HG03521 (cell line): ENCODE data around the gene PPP1R15B.

ENCODE experiments used
- ATAC-seq: cut with Tn5 transposase; IDR thresholded peaks from one replicate; pipeline ENCODE4 v1.9.1; 2021; ENCODE audit warnings: mild to moderate bottlenecking, moderate library complexity; ENCODE audit not compliant: unreplicated experiment

The PPP1R15B gene

DNA sequence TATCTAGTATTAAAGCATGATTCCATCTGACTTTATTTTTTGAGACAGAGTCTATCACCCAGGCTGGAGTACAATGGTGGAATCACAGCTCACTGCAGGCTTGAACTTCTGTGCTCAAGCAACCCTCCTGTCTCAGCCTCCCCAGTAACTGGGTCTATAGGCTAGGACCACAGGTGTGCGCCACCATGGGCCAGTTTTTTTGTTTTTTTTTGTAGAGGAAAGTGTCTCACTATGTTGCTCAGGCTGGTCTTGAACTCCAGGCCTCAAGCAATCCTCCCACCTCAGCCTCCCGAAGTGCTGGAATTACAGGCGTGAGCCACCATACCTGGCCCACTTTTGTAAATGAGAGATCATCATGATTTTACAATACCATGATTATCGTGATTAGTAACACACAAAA is 9.2 kb downstream of the PPP1R15B start:
- no peak for ATAC-seq

DNA sequence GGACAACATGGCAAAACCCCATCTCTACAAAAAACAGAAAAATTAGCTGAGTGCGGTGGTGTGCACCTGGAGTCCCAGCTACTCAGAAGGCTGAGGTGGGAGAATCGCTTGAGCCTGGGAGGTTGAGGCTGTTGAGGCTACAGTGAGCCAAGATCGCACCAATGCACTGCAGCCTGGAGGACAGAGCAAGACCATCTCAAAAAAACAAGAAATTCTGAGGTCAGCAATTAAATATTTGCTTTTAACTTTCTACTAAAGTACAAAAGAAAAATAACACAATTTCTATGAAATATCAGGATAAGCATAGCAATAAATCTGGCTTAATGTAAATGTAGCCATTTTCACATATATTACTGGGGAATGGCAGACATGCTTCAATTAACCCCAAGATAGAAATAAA is 9.9 kb downstream of the PPP1R15B start:
- ATAC-seq = no peak

DNA sequence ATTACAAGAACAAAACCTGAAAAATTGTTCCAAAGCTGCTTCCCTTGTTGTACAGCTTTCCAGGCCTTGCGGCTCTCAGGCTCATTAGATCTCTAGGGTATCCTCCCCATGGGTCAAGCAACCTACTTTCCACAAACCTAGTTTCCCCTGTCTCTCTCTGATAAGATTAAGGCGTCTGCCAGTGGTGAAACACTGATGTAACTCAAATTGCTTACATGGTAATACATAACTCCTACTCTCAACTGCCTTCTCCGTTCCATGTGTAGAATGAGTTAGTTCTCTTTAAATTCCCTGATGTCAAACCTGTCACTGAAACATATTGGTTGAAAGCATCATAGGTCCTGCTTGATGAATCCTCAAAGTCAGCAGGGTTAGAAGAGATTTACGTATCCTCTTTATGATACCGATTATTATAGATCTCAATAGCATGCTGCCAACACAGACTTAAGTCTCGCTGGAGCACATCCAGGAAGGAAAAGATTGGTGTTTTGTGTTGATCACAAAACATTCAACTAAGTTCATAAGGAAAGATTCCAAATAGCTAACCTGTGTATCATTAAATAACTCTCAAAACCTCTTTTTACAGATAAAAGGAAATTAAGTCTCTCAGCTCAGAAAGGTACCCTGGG is 10.6 kb downstream of the PPP1R15B start:
- ATAC-seq = no peak

DNA sequence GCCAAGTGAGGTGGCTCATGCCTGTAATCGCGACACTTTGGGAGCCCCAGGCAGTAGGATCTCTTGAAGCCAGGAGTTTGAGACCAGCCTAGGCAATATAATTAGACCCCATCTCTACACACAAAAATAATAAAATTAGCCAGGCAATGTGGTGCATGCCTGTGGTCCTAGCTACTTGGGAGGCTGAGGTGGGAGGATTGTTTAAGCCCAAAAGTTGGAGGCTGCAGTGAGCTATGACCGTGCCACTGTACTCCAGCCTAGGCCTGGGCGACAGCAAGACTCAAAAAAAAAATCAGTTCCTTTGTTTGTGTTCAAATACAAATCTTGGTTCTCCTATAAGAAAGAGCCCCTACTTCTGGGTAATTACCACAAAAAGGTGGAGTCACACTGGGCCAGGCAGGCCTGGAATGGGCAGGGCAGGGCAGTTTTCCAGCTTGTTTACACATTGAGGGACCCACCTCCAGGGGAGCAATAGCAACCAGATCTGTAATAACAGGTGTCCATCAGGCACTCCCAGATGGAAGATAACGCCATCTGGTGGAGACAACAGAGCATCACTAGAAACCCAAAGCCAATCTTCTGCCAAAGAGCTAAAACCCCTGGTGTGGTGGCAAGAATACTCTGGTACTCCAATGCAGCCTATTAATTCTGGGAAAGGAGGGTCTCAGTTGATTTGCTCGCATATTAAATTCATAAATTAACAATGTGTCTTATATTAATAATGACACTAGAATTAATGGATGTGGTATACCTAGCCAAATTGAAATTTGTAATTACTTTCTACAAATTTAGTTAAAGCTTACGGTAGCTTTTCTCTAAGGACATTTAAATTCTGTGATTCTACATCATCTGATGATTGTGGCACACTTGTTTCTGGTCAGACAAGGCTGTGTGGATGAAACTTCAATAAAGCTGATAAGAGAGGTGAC is 13.2 kb downstream of the PPP1R15B start:
- peak; percentile 75 for ATAC-seq

DNA sequence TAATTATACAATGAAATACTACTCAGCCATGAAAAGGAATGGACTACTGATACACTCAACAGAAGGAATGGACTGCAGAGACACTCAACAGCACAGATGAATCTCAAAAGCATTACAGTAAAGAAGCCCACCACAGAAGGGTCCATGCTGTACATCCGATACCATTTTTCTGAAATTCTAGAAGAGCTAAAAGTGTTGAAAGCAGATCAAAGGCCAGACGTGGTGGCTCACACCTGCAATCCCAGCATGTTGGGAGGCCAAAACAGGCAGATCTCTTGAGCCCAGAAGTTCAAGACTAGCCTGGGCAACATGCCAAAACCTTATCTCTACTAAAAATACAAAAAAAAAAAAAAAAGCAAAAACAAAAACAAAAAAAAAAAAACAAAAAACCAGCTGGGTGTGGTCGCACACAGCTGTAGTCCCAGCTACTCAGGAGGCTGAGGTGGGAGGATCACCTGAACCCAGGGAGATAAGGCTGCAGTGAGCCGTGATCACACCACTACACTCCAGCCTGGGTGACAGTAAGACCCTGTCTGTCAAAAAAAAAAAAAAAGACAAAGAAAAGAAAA is 15.5 kb downstream of the PPP1R15B start:
- no peak for ATAC-seq

DNA sequence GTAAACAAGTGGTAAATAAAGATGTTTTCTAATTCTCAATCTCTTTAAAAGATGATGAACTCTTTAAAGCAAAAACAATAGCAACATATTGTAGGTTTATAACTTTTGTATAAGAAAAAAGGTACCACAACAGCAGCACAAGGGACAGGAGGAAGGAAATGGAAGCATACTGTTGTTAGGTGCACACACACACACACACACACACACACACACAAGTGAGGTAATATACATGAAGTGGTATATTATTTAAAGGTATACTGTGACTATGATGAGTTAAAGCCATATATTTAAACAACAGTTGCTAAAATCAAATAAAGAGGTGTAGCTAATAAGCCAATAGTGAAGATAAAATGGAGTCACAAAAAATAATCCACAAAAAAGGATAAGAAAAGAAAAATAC is 20.0 kb downstream of the PPP1R15B start:
- no peak for ATAC-seq

DNA sequence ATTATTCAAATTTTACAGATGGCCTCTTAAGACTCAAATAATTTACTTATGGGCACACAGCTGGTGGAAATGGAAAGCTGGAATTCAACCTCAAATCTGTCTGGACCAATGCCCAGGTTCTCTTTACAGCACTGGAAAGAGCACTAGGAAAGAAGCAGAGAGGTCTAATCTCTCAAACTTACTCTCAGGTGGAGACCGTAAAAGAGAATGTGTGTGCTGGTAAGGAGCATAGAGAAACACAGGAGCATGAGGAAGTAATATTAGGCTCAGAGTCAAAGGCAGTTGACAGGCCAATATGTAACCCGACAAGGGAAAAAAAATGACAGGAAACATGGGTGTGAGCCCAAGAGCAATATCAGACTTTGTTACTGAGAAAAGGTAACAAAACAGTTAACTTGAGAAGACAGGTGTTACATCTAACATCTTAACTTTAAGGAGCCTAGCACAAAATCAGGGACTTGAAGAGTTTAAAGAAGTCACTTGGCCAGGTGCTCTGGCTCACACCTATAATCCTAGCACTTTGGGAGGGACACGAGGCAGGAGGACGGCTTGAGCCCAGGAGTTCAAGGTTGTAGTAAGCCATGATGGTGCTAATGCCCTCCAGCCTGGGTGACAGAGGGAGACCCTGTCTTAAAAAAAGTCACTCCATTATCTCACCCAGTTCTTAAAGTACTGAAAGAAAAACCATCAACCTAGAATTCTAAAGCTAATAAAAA is 20.7 kb downstream of the PPP1R15B start:
- no peak for ATAC-seq

DNA sequence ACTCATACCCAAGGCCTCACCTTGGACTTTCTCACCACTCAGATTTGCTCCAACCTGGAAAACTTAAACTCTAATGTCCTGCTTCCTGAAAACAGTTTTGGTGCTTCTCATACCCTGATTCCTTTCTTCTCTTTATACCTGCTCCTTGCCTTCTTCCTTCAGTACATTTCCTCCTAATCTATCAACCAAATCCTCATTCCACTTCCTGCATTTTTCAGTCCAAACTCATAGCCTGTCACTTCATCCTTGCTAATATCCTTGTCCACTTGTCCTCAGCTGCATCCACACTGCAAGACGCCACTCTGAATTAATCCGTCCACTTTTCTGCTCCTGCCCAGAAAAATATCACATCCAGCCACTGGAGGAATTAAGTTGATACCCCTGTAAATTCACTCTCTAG is 25.9 kb downstream of the PPP1R15B start:
- ATAC-seq = no peak

DNA sequence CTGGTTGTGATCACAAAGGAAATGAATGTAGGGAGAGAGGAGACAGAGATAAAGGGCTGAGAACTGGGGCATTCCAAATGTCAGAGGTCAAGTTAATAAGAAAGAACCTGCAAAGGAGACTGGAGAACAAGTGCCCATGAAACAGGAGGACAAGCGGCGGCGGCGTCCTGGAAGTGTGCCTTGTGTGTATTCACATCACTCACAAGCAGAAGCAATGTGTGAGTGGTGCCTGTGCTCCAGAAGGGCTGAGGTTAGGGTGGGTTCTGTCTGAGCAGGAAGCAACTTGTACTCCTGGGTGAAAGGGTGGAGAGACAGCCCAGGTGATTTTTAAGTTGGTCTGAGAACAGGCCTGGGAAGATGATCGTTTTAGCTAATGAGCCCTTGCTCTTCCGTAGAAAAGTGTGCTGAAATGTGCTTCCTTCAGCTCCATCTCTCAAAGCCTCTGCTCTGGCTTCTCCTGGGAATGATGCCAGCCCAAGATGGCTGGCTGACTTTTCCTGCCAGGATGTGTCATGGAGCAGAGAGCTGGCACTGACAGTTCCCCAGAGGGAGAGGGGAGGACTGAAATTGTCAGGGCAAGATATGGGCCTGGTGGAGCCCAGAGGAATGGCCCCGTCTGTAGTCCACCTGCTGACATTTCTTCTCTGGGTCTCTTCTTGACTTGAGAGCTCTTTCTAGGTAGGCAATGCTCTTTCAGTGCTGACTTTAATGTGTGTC is 26.8 kb downstream of the PPP1R15B start:
- no peak for ATAC-seq

DNA sequence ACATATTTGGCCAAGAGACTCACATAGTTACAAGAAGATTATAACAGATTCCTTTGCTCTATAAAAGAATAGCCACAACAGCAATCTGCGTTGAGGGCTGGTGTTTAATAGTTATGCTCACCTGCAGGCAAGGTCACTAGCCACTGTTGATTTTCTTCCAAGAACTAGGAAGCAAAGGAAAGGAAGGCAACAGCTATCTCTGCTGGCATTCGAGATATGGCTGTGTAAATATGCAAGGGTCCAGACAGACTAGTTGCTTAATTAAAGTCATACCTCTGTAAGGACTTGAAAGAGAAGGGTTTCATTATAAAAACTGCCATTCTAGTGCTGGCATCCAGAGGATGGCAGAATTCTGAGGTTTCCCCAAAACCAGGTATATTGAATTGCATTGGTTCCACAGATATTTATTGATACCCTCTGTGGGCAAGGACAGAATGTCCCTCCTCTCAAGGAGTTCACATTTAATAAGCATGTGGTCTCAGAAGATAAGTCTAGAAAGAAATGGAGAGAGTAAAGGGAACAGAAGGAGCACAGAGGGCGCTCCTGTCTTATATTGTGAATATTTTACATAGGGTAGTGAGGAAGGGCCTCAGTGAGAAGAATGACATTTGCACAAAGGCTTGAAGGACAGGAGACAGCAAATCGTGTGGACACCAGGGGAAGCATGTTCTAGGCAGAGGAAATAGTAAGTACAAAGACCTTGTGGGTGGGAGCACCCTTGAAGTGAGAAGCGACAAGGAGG is 28.3 kb downstream of the PPP1R15B start:
- no peak for ATAC-seq

DNA sequence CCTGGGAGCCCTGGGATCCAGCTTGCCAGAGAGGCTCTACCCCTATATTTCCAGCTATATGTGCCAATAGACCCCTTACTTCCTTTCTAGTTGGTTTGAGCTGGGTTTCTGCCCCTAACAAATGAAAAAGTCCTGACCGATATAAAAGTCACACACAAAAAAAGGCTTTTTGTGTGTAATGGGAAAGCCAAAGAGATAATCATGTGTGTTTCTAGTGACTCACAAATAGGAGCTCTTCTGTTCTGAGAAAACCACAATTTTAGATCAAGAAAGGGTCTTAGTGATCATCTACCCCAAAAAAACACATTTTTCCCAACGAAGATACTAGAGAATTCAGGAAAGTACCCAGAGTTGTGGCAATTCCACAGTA is 28.9 kb downstream of the PPP1R15B start:
- no peak for ATAC-seq

DNA sequence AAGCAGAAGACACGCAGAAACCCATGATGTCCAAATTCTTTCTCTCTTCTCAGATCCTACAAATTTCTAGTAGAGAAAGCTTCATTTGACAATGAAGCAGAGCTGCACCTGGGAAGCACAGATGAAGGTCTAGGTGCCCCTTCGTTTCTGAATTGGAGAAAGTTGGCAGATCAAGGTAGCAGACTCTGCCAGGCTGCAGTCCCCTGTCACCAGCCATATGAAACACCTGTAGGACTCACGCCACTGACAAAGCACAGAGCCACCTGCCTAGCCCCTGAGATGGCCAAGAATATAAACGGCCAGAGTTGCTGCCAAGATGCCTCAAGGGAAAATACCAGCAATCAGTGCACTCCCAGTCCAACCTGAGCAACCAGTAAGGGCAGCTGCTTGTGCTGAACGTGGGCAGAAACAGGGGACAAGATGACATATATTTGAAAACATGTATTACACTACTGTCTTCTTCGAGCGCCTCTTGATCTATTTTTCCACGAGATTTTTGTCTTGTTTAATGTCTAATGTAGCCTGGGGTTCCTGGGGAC is 31.3 kb downstream of the PPP1R15B start:
- no peak for ATAC-seq

DNA sequence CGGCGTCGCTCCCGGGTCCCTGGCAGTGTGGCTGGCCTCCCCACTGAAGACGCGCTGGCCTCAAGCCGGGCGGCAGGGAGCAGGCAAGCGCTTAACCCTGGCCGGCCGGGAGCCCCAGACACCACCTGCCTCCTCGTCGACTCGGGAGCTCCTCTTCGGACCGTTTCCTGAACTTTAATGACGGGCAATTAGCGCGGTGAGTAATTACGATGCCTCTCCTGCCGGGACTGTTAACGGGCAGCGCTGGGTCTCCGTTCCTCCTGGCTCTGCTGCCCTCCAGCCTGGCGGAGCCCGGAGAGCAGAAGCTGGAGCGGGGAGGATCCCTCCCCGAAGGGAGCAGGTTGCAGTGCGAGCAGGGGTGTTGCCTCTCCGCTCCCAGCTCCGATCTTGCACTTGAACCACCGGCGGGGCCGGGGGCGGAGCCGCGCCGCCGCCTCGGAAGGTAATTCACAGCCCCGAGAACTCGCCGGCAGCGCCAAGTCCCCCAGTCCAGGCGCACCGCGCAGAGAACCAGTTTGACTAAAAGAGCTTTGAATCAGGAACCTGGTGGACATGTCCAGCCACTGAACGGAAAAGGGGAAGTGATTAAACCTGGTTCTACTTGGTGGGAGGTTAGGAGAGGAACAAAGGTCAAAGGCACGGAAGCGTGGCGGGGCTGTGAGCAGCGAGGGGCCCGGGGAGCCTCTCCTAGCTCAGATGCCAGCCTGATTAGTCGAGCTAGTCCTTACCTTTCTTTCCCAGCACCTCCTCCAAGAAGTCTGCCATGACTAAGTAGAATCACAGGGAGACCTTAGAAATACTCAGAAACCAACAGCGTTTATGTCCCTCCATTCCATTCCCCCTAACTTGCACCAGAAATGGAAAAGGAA is 33.6 kb downstream of the PPP1R15B start:
- ATAC-seq = no peak

DNA sequence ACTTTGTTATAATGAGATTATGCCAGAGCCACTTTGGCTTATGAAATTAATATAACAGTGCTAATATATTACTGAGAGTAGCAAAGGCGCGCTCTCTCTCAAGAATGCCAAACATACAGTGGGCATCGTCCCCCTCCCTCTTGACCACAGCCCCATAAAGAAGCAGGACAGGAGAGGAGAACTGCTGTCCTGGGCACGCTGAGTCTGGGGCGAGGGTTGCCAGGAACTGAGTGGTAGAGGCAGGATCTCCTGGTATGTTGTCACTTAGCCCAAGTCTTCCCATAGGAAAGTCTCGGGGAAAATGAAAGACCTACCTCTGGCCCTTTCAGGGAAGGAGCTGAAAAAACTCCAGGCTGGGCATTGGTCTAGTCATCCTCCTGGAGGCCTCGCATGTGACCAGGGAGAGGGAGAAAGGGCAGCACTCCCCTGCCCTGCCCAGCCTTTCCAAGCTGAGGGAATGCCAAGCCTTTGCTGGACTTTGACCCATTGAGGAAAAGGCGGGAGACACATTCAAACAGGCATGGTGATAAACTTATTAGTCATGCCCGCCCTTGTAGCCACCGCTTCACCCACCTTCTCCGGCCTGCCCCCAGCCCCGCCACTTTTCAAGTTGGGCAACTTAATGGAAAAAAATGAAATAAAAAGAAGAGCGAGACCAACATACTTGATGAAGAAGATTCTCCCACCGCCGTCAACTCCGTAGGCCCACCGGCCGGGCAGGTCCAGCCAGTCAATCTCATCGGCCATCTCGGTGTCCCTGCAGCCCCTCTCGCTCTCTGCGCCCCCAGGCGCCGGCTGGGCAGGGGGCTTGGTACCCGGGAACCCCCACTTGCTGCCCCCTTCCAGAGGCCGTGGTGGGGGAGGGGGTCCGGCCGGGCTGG is 34.5 kb downstream of the PPP1R15B start:
- no peak for ATAC-seq

DNA sequence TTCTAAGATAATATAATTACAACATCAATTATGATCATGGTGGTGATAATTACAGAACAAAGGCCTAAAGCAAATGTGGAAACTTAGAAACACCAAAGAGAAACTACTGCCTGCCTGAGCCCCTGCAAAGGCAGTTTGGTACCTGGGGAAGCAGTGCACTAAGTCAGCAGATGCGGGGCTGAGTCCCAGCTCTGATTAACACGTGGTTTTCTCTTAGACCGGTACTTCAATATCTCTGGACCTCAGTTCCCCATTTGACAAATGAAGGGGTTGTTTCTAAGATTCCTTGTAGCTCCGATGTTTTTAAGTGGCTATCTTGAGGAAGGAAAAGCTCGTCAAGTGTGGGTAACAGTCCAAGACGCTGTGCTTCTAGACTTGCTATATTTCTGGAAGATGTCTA is 35.2 kb downstream of the PPP1R15B start:
- ATAC-seq = no peak

DNA sequence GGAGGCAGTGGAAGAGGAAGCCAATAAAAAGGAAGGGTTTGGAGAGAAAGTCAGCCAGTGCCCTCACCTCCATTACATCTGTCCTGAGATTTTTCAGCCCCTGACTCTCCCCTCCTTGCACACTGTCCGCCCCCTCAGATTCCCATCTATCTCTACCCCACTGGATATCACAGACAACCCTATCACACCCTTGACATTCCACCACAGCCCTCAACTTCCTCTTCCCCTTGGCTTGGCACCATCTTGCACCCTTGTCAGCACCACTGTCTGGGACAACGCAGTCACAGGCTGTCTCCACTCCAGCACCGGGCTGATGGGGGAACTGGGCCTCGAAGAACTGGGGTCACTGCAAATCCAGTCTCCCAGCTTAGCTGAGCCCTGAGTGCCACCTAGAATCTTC is 37.7 kb downstream of the PPP1R15B start:
- ATAC-seq = no peak

DNA sequence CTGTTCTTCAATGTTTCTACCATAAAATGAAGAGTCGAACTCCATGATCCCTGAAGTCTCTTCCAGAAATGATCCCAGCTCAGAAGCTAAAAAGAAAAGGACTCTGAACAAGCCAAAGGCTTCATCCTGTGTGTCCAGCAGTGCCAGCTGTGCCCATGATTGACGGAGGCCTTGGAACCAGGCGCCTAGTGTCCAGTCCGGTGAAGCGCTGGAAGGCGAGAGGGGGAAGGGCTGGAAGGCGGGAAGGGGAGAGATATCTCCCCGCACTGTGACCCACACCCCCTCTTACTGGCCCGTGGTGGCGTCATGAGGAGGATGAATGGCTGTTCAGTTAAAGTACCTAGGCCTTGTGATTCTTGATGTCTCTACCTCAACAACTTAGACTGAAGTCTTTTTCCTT is 41.4 kb downstream of the PPP1R15B start:
- no peak for ATAC-seq
